Keratinocyte (primary cell): Measurements from ENCODE around the gene PEX7. TPM values are rescaled to one million over a fixed set of nuclear protein-coding genes. Genes with fewer than 3 reads are reported as not detected.

Experiments used
- DNase-seq: peaks from one replicate; pipeline ENCODE4 v3.0.0-alpha.2; 2011; ENCODE audit warnings: low read depth, missing footprints, low spot score
- FAIRE-seq: peaks from 2 replicates; lab custom pipeline; 2011; peaks lifted over from hg19 to GRCh38; lab: Jason Lieb, UNC
- H2AFZ ChIP-seq: 2 replicates; pipeline ENCODE4 v1.6.0; 2012; ENCODE audit warnings: low read length, control low read depth, inconsistent platforms; ENCODE audit not compliant: control insufficient read depth
- H3K27ac ChIP-seq: 2 replicates; pipeline ENCODE4 v1.5.1; 2011; ENCODE audit warnings: low read length; ENCODE audit not compliant: control insufficient read depth, insufficient read depth
- H3K27me3 ChIP-seq: 3 replicates; pipeline ENCODE4 v1.6.0; 2011; ENCODE audit warnings: low read length; ENCODE audit not compliant: control insufficient read depth, insufficient read depth; ENCODE audit errors: extremely low read depth
- H3K36me3 ChIP-seq, 2 experiments: 2 replicates in 1 of 2; 3 replicates in 1 of 2; pipeline ENCODE4 v1.5.1; 2011; ENCODE audit warnings: low read length in 2 of 2, mild to moderate bottlenecking in 1 of 2; ENCODE audit not compliant: control insufficient read depth in 2 of 2, insufficient read depth in 2 of 2; ENCODE audit errors: extremely low read depth in 1 of 2
- H3K4me1 ChIP-seq: 3 replicates; pipeline ENCODE4 v1.5.1; 2011; ENCODE audit warnings: low read length; ENCODE audit not compliant: control insufficient read depth, insufficient read depth; ENCODE audit errors: extremely low read depth
- H3K4me2 ChIP-seq: 3 replicates; pipeline ENCODE4 v1.6.0; 2011; ENCODE audit warnings: low read depth, low read length; ENCODE audit not compliant: control insufficient read depth, insufficient read depth; ENCODE audit errors: extremely low read depth
- H3K4me3 ChIP-seq, 3 experiments: fragments of 200-600 bp in 1 of 3; sonication (generic) in 1 of 3; 2 replicates in 2 of 3; 3 replicates in 1 of 3; pipeline ENCODE4 v1.5.1; 2011 to 2016; ENCODE audit warnings: low read length in 3 of 3, mild to moderate bottlenecking in 3 of 3, control low read depth in 2 of 3, inconsistent platforms in 1 of 3, low read depth in 1 of 3, mixed read lengths in 1 of 3, mixed run types in 1 of 3, moderate library complexity in 1 of 3; ENCODE audit not compliant: control insufficient read depth in 2 of 3, insufficient read depth in 2 of 3; ENCODE audit errors: extremely low read depth in 1 of 3
- H3K79me2 ChIP-seq: 2 replicates; pipeline ENCODE4 v1.6.0; 2012; ENCODE audit warnings: low read length; ENCODE audit not compliant: control insufficient read depth, insufficient read depth
- H3K9ac ChIP-seq: 3 replicates; pipeline ENCODE4 v1.6.0; 2011; ENCODE audit warnings: low read length; ENCODE audit not compliant: control insufficient read depth, insufficient read depth; ENCODE audit errors: extremely low read depth
- H3K9me1 ChIP-seq: 3 replicates; pipeline ENCODE4 v1.6.0; 2011; ENCODE audit warnings: low read length; ENCODE audit not compliant: control insufficient read depth, insufficient read depth; ENCODE audit errors: extremely low read depth
- H3K9me3 ChIP-seq: 2 replicates; pipeline ENCODE4 v1.5.1; 2012; ENCODE audit warnings: low read depth, low read length; ENCODE audit not compliant: control insufficient read depth
- H4K20me1 ChIP-seq: 3 replicates; pipeline ENCODE4 v1.6.0; 2011; ENCODE audit warnings: low read length; ENCODE audit not compliant: control insufficient read depth, insufficient read depth; ENCODE audit errors: extremely low read depth
- CTCF ChIP-seq, 3 experiments: IDR thresholded peaks in 1 of 3; conservative IDR thresholded peaks in 1 of 3; optimal IDR thresholded peaks in 1 of 3; 2 replicates in 2 of 3; 3 replicates in 1 of 3; pipeline versions ENCODE3 to v1.5.1; 2011; ENCODE audit warnings: low read length in 3 of 3, mild to moderate bottlenecking in 3 of 3, moderate library complexity in 2 of 3, control low read depth in 1 of 3, inconsistent platforms in 1 of 3; ENCODE audit not compliant: insufficient read depth in 2 of 3; ENCODE audit errors: extremely low read depth in 1 of 3
- EZH2 ChIP-seq: IDR thresholded peaks from one replicate; pipeline ENCODE4 v1.6.1; 2012; ENCODE audit warnings: inconsistent platforms, mild to moderate bottlenecking, low read length, moderate library complexity
- dilution Hi-C: fragments of 300-500 bp; cut with MboI; formaldehyde crosslinking; loops from one replicate; pipeline ENCODE4 v1.7.0; 2020; ENCODE audit warnings: low sequenced_read_pairs; ENCODE audit not compliant: extremely low pct_ligation_motif_present
- polyA plus RNA-seq, 5 experiments: library from polyadenylated mRNA; depleted of rRNA in 3 of 5; stranded (reverse) in 3 of 5; stranded (forward) in 1 of 5; unstranded in 1 of 5; fragments of >200 nt; gene quantifications; 1 replicate in 1 of 5; 2 replicates in 3 of 5; 3 replicates in 1 of 5; pipeline versions ENCODE4 v1.2.1 to v1.2.3, GENCODE V29; 2011 to 2012; ENCODE audit warnings: missing spikeins in 2 of 5, low read depth in 1 of 5, low replicate concordance in 1 of 5

PEX7 gene
- polyA plus RNA-seq, 1 donor (not counting 4 experiments of a cell fraction or from before 2014, with no cell fraction given), result 15.6 TPM

DNA sequence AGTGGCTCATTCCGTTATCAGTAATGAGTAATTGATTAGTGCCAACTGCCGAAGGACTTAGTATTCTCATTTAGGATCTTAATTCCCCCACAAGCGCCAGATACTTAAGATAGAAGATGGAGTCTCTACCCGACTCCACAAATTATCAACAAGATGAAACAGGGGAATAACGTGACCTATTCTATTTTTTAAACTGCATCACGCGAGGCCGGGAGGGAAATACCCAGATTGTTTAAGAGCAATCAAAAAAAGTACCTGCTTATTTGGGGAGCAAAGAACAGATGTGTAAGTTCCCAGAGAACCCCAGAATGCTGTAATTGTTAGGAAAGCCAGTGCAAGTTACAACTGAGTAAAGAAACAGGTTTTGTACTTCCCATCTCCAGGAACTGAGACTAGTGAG, 29.0 kb upstream of the PEX7 start:
- dilution Hi-C loops, result no loop called here
- H3K27me3 ChIP-seq, result no peaks in the 10 kb centered on the region
- H3K9me1 ChIP-seq, result no peaks in the 10 kb centered on the region
- peak overlapping the region; percentile 82 for H3K4me2 ChIP-seq
- FAIRE-seq, result no peak
- peak overlapping the region; percentile 85 for H3K27ac ChIP-seq
- H3K9ac ChIP-seq, result peak overlapping the region; percentile 95
- TF ChIP-seq CTCF (optimal IDR thresholded peaks at IDR 0.05 in 1 of 3, IDR thresholded peaks at IDR 0.05 in 1 of 3, conservative IDR thresholded peaks at IDR 0.05 in 1 of 3; ENCODE audit: extremely low read depth in 1 of 3, insufficient read depth in 2 of 3, low read length in 3 of 3), result no peak
- TF ChIP-seq EZH2, result no peak
- H3K4me1 ChIP-seq, result peaks cover 6% of the 10 kb centered on the region
- DNase-seq, result no peak
- H4K20me1 ChIP-seq, result no peaks in the 10 kb centered on the region
- H3K79me2 ChIP-seq, result peaks cover 12% of the 10 kb centered on the region
- H3K4me3 ChIP-seq, result peak overlapping the region; percentile 85 to 93 (median 92)
- no peaks in the 10 kb centered on the region for H3K9me3 ChIP-seq
- peak overlapping the region; percentile 83 for H2AFZ ChIP-seq
- no peaks in the 10 kb centered on the region for H3K36me3 ChIP-seq

DNA sequence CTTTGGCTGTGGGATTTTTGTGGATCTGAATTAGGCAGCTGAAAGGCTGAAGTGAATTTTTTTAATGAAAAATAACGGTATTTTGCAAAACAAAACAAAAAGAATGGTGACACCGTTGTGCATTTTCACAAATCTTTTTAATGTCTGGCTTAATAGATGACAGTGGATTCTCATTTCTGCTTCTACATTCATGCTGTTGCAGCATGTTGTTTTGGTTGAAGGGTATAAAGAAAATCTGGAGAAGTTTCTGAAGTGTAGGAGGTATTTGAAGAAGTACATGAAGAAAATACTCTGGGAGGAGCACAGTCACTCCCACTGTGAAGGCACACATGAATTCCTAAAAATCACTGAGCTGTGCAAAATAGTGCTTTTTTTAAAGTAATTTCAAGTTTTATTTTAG, 27.0 kb upstream of the PEX7 start:
- no peaks in the 10 kb centered on the region for H3K27me3 ChIP-seq
- H3K9ac ChIP-seq, result no peak overlapping the region
- no peaks in the 10 kb centered on the region for H3K9me1 ChIP-seq
- peaks cover 6% of the 10 kb centered on the region for H3K4me1 ChIP-seq
- no peak overlapping the region for H2AFZ ChIP-seq
- dilution Hi-C loops, result no loop called here
- no peak for DNase-seq
- no peak for TF ChIP-seq EZH2
- TF ChIP-seq CTCF (optimal IDR thresholded peaks at IDR 0.05 in 1 of 3, IDR thresholded peaks at IDR 0.05 in 1 of 3, conservative IDR thresholded peaks at IDR 0.05 in 1 of 3; ENCODE audit: extremely low read depth in 1 of 3, insufficient read depth in 2 of 3, low read length in 3 of 3), result no peak
- no peak for FAIRE-seq
- no peak overlapping the region for H3K27ac ChIP-seq
- H3K79me2 ChIP-seq, result peaks cover 4% of the 10 kb centered on the region
- H3K4me2 ChIP-seq, result no peak overlapping the region
- no peaks in the 10 kb centered on the region for H3K9me3 ChIP-seq
- H4K20me1 ChIP-seq, result no peaks in the 10 kb centered on the region
- no peak overlapping the region for H3K4me3 ChIP-seq
- no peaks in the 10 kb centered on the region for H3K36me3 ChIP-seq
